Esophagus muscularis mucosa (tissue), 3 donors: ENCODE data around the gene CWF19L2.

Source experiments
- POLR2A ChIP-seq: fragments of 450-650 bp; IDR thresholded peaks from one replicate; pipeline ENCODE4 v1.6.1; 2017; ENCODE audit warnings: antibody characterized with exemption, moderate library complexity, mild to moderate bottlenecking, low read depth
- POLR2AphosphoS5 ChIP-seq, 2 donors: sonication (generic); formaldehyde crosslinking; IDR thresholded peaks; one replicate each; pipeline ENCODE4 v1.6.1; 2017; ENCODE audit warnings: antibody characterized with exemption in 2 of 2
- TF ChIP-seq, protein P1 (sequence below), 3 experiments: fragments of 200-600 bp in 2 of 3; fragments of 450-650 bp in 1 of 3; sonication (generic) in 2 of 3; IDR thresholded peaks; one replicate each; pipeline ENCODE4 v1.5.1; 2017 to 2019; ENCODE audit warnings: antibody characterized with exemption in 3 of 3, mild to moderate bottlenecking in 2 of 3, moderate library complexity in 1 of 3

DNA sequence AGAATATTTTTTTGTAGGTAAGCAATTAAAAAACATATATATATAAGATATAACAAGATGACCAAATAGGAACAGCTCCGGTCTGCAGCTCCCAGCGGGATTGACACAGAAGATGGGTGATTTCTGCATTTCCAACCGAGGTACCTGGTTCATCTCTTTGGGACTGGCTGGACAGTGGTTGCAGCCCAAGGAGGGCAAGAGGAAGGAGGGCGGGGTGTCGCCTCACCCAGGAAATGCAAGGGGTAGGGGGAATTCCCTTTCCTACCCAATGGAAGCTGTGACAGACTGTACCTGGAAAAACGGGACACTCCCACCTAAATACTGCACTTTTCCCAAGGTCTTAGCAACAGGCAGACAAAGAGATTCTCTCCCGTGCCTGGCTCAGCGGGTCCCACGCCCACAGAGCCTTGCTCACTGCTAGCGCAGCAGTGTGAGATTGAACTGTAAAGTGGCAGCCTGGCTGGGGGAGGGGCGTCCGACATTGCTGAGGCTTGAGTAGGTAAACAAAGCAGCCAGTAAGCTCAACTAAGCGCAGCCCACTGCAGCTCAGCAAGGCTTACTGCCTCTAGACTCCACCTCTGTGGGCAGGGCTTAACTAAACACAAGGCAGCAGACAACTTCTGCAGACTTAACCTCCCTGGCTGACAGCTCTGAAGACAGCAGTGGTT lies 163.8 kb downstream of the CWF19L2 start:
- TF ChIP-seq, protein P1, sequence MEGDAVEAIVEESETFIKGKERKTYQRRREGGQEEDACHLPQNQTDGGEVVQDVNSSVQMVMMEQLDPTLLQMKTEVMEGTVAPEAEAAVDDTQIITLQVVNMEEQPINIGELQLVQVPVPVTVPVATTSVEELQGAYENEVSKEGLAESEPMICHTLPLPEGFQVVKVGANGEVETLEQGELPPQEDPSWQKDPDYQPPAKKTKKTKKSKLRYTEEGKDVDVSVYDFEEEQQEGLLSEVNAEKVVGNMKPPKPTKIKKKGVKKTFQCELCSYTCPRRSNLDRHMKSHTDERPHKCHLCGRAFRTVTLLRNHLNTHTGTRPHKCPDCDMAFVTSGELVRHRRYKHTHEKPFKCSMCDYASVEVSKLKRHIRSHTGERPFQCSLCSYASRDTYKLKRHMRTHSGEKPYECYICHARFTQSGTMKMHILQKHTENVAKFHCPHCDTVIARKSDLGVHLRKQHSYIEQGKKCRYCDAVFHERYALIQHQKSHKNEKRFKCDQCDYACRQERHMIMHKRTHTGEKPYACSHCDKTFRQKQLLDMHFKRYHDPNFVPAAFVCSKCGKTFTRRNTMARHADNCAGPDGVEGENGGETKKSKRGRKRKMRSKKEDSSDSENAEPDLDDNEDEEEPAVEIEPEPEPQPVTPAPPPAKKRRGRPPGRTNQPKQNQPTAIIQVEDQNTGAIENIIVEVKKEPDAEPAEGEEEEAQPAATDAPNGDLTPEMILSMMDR (IDR thresholded peaks at IDR 0.05) = no peak
- no peak for TF ChIP-seq POLR2A
- no peak for TF ChIP-seq POLR2AphosphoS5 (IDR thresholded peaks at IDR 0.05)
